HG02884 (cell line): ENCODE measurements around the gene OR5AU1.
"Not testable (repeated sequence)": the region's sequence is repeated elsewhere in the genome, so short reads cannot be mapped to it uniquely, and the experiment has no call there.

Source experiments
- ATAC-seq: cut with Tn5 transposase; IDR thresholded peaks from one replicate; pipeline ENCODE4 v1.9.1; 2021; ENCODE audit warnings: mild to moderate bottlenecking, moderate library complexity; ENCODE audit not compliant: unreplicated experiment

Gene OR5AU1

GRCh38 chr14:21182166-21182565 lies 26.3 kb upstream of the OR5AU1 start:
- no peak for ATAC-seq

- ATAC-seq: no peak
Measured at GRCh38 chr14:21171128-21171527, 15.3 kb upstream of the OR5AU1 start.

GRCh38 chr14:21169573-21169972 lies 13.7 kb upstream of the OR5AU1 start:
- ATAC-seq: no peak

GRCh38 chr14:21168055-21168454 lies 12.2 kb upstream of the OR5AU1 start:
- ATAC-seq: no peak

- ATAC-seq: not testable (repeated sequence)
Measured at GRCh38 chr14:21165670-21166069, 9.8 kb upstream of the OR5AU1 start.

- ATAC-seq: not testable (repeated sequence)
Measured at GRCh38 chr14:21165002-21165605, 9.2 kb upstream of the OR5AU1 start.

- no peak for ATAC-seq
Measured at GRCh38 chr14:21163871-21164291, 8.0 kb upstream of the OR5AU1 start.

GRCh38 chr14:21162081-21162480 lies 6.2 kb upstream of the OR5AU1 start:
- no peak for ATAC-seq

- ATAC-seq: no peak
Measured at GRCh38 chr14:21160061-21160610, 4.3 kb upstream of the OR5AU1 start.

- not testable (repeated sequence) for ATAC-seq
Measured at GRCh38 chr14:21158175-21158574, 2.3 kb upstream of the OR5AU1 start.

- no peak for ATAC-seq
Measured at GRCh38 chr14:21149641-21150367, 6.1 kb downstream of the OR5AU1 start.

GRCh38 chr14:21145437-21145836 lies 10.4 kb downstream of the OR5AU1 start:
- no peak for ATAC-seq

- no peak for ATAC-seq
Measured at GRCh38 chr14:21142357-21142756, 13.5 kb downstream of the OR5AU1 start.

- no peak for ATAC-seq
Measured at GRCh38 chr14:21136024-21136423, 19.8 kb downstream of the OR5AU1 start.

- ATAC-seq: no peak
Measured at GRCh38 chr14:21133901-21134300, 22.0 kb downstream of the OR5AU1 start.

GRCh38 chr14:21123429-21123828 lies 32.4 kb downstream of the OR5AU1 start:
- ATAC-seq: no peak

GRCh38 chr14:21121122-21121521 lies 34.7 kb downstream of the OR5AU1 start:
- no peak for ATAC-seq

GRCh38 chr14:21120686-21121085 lies 35.2 kb downstream of the OR5AU1 start:
- ATAC-seq: no peak

GRCh38 chr14:21118933-21119332 lies 36.9 kb downstream of the OR5AU1 start:
- no peak for ATAC-seq

- no peak for ATAC-seq
Measured at GRCh38 chr14:21113369-21113768, 42.5 kb downstream of the OR5AU1 start.

- ATAC-seq: no peak
Measured at GRCh38 chr14:21112255-21112654, 43.6 kb downstream of the OR5AU1 start.
